ENCODE data around the gene TCFL5. TPM values are rescaled to one million over a fixed set of nuclear protein-coding genes. Genes with fewer than 3 reads are reported as not detected.

Gene TCFL5
- total RNA-seq, 1 experiment from 2014 or later: 10.8 TPM

DNA sequence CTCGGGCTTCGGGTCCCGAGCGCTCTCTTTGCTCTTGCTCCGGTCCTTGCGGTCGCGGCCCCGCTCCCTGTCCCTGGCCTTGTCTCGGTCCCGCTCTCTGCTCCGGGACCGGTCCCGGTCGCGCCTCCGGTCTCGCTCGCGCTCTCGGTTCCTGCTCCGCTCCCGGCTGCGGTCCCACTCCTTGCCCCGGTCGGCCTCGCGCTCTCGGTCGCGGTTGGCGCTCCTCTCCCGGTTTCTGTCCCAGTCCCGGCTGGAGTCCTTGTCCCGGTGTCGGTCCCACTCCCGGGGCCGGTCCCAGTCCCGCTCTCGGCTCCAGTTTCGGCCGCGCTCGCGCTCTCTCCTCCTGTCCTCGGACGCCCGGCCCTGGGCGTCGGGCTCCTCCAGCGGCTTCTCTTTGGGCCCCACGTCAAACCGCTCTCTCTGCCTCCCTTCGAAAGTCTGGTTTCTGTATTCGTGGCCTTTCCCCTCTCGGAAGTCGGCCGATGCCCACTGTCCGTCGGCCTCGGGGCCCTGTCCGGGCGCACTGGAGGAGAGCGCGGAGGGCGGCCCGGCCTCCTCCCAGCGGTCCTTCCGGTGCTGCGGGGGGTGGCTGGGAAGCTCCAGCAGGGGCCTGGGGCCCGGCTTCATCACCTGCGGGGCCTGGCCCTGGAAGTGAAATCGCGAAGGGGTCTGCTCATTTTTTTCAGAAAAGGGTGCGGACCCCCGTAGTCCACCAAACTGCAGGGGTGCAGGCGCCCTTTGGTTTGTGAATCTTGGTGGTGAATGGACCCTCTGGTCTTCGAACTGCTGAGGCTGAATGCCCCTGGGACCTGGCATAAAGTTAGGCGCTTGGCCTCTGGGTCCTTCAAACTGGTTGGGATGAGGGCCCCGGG lies 17.9 kb upstream of the TCFL5 start:
- no peak overlapping the region for H3K27ac Mint-ChIP-seq (ENCODE audit: low read depth, unreplicated experiment)
- no peak for DNase-seq (ENCODE audit: unreplicated experiment)
- ChIA-PET POLR2A (interaction anchor here (1.1 kb wide), 1 partner anchor 30 kb away, joined by 4 read pairs; no protein-coding TSS in a partner anchor), CTCF (interaction anchor here (0.6 kb wide), 1 partner anchor 501 kb away, joined by 3 read pairs; no protein-coding TSS in a partner anchor)
- intact Hi-C loops (cut with micrococcal nuclease): no loop called here
- peaks cover 2% of the 10 kb centered on the region for H3K4me1 Mint-ChIP-seq (ENCODE audit: insufficient read depth, unreplicated experiment)
- TF ChIP-seq CTCF (IDR thresholded peaks at IDR 0.05; ENCODE audit: unreplicated experiment): no peak
- no TSS peak for BruUV-seq (replicated peaks)
- H3K9me3 Mint-ChIP-seq (ENCODE audit: unreplicated experiment): no peaks in the 10 kb centered on the region
- H3K4me3 Mint-ChIP-seq (ENCODE audit: unreplicated experiment): no peak overlapping the region
- H3K36me3 Mint-ChIP-seq (ENCODE audit: insufficient read depth, unreplicated experiment): peaks cover 41% of the 10 kb centered on the region
- no peaks in the 10 kb centered on the region for H3K27me3 Mint-ChIP-seq (ENCODE audit: insufficient read depth, unreplicated experiment)

GRCh38 chr20:62878244-62879038 lies 16.8 kb upstream of the TCFL5 start:
- ChIA-PET CTCF (interaction anchor here (0.6 to 1.3 kb wide), 2 partner anchors 22 to 500 kb away, joined by 3 read pairs; no protein-coding TSS in a partner anchor), POLR2A (interaction anchor here (1.1 to 2.4 kb wide), 2 partner anchors 9 to 29 kb away, joined by 4 to 8 read pairs; no protein-coding TSS in a partner anchor)

GRCh38 chr20:62876902-62877816 lies 15.5 kb upstream of the TCFL5 start:
- no peak overlapping the region for H3K4me3 Mint-ChIP-seq (ENCODE audit: unreplicated experiment)
- BruUV-seq (replicated peaks): no TSS peak
- H3K36me3 Mint-ChIP-seq (ENCODE audit: insufficient read depth, unreplicated experiment): peaks cover 39% of the 10 kb centered on the region
- H3K9me3 Mint-ChIP-seq (ENCODE audit: unreplicated experiment): no peaks in the 10 kb centered on the region
- no peak overlapping the region for H3K27ac Mint-ChIP-seq (ENCODE audit: low read depth, unreplicated experiment)
- TF ChIP-seq CTCF (IDR thresholded peaks at IDR 0.05; ENCODE audit: unreplicated experiment): no peak
- peaks cover 6% of the 10 kb centered on the region for H3K4me1 Mint-ChIP-seq (ENCODE audit: insufficient read depth, unreplicated experiment)
- CTCF ChIA-PET: interaction anchor here (0.6 to 2.6 kb wide), 8 partner anchors 8 to 377 kb away, joined by 3 to 7 read pairs (median 4); no protein-coding TSS in a partner anchor
- POLR2A ChIA-PET: interaction anchor here (0.6 to 2.4 kb wide), 4 partner anchors 8 to 61 kb away, joined by 3 to 11 read pairs (median 6); partner anchors contain the start of gene GID8
- intact Hi-C loops (cut with micrococcal nuclease): no loop called here
- DNase-seq (ENCODE audit: unreplicated experiment): no peak
- H3K27me3 Mint-ChIP-seq (ENCODE audit: insufficient read depth, unreplicated experiment): no peaks in the 10 kb centered on the region

More at GRCh38 chr20:62878244-62879038, 16.8 kb upstream of the TCFL5 start:
- Mint-ChIP-seq H3K9me3 (ENCODE audit: unreplicated experiment) (no peaks in the 10 kb centered on the region), H3K36me3 (ENCODE audit: insufficient read depth, unreplicated experiment) (peaks cover 43% of the 10 kb centered on the region), H3K27me3 (ENCODE audit: insufficient read depth, unreplicated experiment) (no peaks in the 10 kb centered on the region), H3K4me3 (ENCODE audit: unreplicated experiment) (no peak overlapping the region), H3K27ac (ENCODE audit: low read depth, unreplicated experiment) (no peak overlapping the region), H3K4me1 (ENCODE audit: insufficient read depth, unreplicated experiment) (peaks cover 6% of the 10 kb centered on the region)
- intact Hi-C loops (cut with micrococcal nuclease): no loop called here
- no peak for DNase-seq (ENCODE audit: unreplicated experiment)
- TF ChIP-seq CTCF (IDR thresholded peaks at IDR 0.05; ENCODE audit: unreplicated experiment): no peak
- TSS peak; percentile 13 for BruUV-seq (replicated peaks)

Measured in MCF 10A (cell line).